NCI-H446 (cell line): ENCODE data around the gene GIT2.
"Not testable (repeated sequence)": the region's sequence is repeated elsewhere in the genome, so short reads cannot be mapped to it uniquely, and the experiment has no call there.

ENCODE experiments used
- DNase-seq, 2 experiments: peaks; one replicate each; lab custom pipeline; 2025; lab: John Stamatoyannopoulos, UW

Gene GIT2

GRCh38 chr12:109946505-109946904, 49.7 kb downstream of the GIT2 start:
- no peak for DNase-seq

GRCh38 chr12:109944561-109945359, 51.4 kb downstream of the GIT2 start:
- DNase-seq = no peak

GRCh38 chr12:109943811-109944210, 52.4 kb downstream of the GIT2 start:
- no peak for DNase-seq

GRCh38 chr12:109940339-109940923, 55.7 kb downstream of the GIT2 start:
- no peak for DNase-seq

GRCh38 chr12:109939504-109939903, 56.7 kb downstream of the GIT2 start:
- no peak for DNase-seq

GRCh38 chr12:109938947-109939346, 57.2 kb downstream of the GIT2 start:
- DNase-seq = no peak

GRCh38 chr12:109937371-109937770, 58.8 kb downstream of the GIT2 start:
- DNase-seq = no peak

GRCh38 chr12:109934026-109934425, 62.1 kb downstream of the GIT2 start:
- DNase-seq = no peak

GRCh38 chr12:109932878-109933503, 63.2 kb downstream of the GIT2 start:
- no peak for DNase-seq

- DNase-seq = no peak
Observed at GRCh38 chr12:109931143-109931542, 65.0 kb downstream of the GIT2 start.

- DNase-seq = no peak
Observed at GRCh38 chr12:109930028-109930800, 66.0 kb downstream of the GIT2 start.

- DNase-seq = not testable (repeated sequence)
Observed at GRCh38 chr12:109929326-109929725, 66.8 kb downstream of the GIT2 start.

- DNase-seq = no peak
Observed at GRCh38 chr12:109928058-109928656, 68.0 kb downstream of the GIT2 start.

- DNase-seq = peak; percentile 20 to 50
Observed at GRCh38 chr12:109927622-109928021, 68.5 kb downstream of the GIT2 start.

- no peak for DNase-seq
Observed at GRCh38 chr12:109926488-109927210, 69.5 kb downstream of the GIT2 start.

GRCh38 chr12:109926016-109926415, 70.2 kb downstream of the GIT2 start:
- no peak for DNase-seq

- no peak for DNase-seq
Observed at GRCh38 chr12:109925185-109925840, 70.9 kb downstream of the GIT2 start.

- no peak for DNase-seq
Observed at GRCh38 chr12:109923481-109924245, 72.5 kb downstream of the GIT2 start.

GRCh38 chr12:109923038-109923437, 73.1 kb downstream of the GIT2 start:
- DNase-seq = no peak

GRCh38 chr12:109921982-109922381, 74.2 kb downstream of the GIT2 start:
- DNase-seq = no peak
